SU-DHL-6 (cell line): ENCODE results near the gene CADM1.

Source experiments
- H2AFZ ChIP-seq: fragments of 200-600 bp; sonication (generic); 2 replicates; pipeline ENCODE4 v1.6.1; 2014; ENCODE audit warnings: low read depth, mild to moderate bottlenecking, moderate library complexity, mixed read lengths, antibody characterized with exemption, low read length; ENCODE audit not compliant: severe bottlenecking
- H3F3A ChIP-seq: fragments of 200-600 bp; shearing (Covaris generic); 2 replicates; pipeline ENCODE4 v1.6.0; 2016; ENCODE audit warnings: antibody characterized with exemption, mild to moderate bottlenecking; ENCODE audit not compliant: insufficient read depth
- H3K27ac ChIP-seq: fragments of 200-600 bp; sonication (generic); 2 replicates; pipeline ENCODE4 v1.5.1; 2016; ENCODE audit warnings: low read depth, mild to moderate bottlenecking, low read length, moderate library complexity, mixed read lengths
- H3K27me3 ChIP-seq: fragments of 200-600 bp; sonication (generic), shearing (Covaris generic); 2 replicates; pipeline ENCODE4 v1.6.0; 2014; ENCODE audit warnings: mild to moderate bottlenecking, low read length
- H3K36me3 ChIP-seq: fragments of 200-600 bp; sonication (generic); 2 replicates; pipeline ENCODE4 v1.6.1; 2014; ENCODE audit warnings: mild to moderate bottlenecking, low read length, mixed read lengths
- H3K4me2 ChIP-seq: fragments of 300-600, 200-600 bp; shearing (Covaris generic), sonication (generic); 2 replicates; pipeline ENCODE4 v1.6.0; 2014; ENCODE audit warnings: low read length, low read depth, mild to moderate bottlenecking; ENCODE audit not compliant: poor library complexity, severe bottlenecking
- H3K4me3 ChIP-seq: fragments of 200-600 bp; sonication (generic); 2 replicates; pipeline ENCODE4 v1.5.1; 2014; ENCODE audit warnings: antibody characterized with exemption, low read length, mild to moderate bottlenecking, mixed read lengths; ENCODE audit not compliant: insufficient read depth, poor library complexity, severe bottlenecking
- H3K79me2 ChIP-seq: fragments of 200-600 bp; sonication (generic); 2 replicates; pipeline ENCODE4 v1.6.1; 2014; ENCODE audit warnings: mild to moderate bottlenecking, low read length, moderate library complexity; ENCODE audit not compliant: insufficient read depth
- H3K9ac ChIP-seq: fragments of 200-600 bp; sonication (generic); 2 replicates; pipeline ENCODE4 v1.7.0; 2014; ENCODE audit warnings: mild to moderate bottlenecking, low read length
- H3K9me2 ChIP-seq: fragments of 200-600 bp; sonication (generic); replicated peaks from 2 replicates; pipeline ENCODE4 v1.6.1; 2014; ENCODE audit warnings: low read length; ENCODE audit not compliant: insufficient read depth
- H3K9me3 ChIP-seq: fragments of 200-600 bp; sonication (generic); 2 replicates; pipeline ENCODE4 v1.6.1; 2014; ENCODE audit warnings: low read length, mixed read lengths; ENCODE audit not compliant: insufficient read depth
- H4K20me1 ChIP-seq: fragments of 200-600 bp; sonication (generic); 2 replicates; pipeline ENCODE4 v1.6.1; 2014; ENCODE audit warnings: low read depth, mild to moderate bottlenecking, antibody characterized with exemption, low read length, moderate library complexity, mixed read lengths
- CTCF ChIP-seq: fragments of 200-600 bp; sonication (generic); IDR thresholded peaks from one replicate; pipeline ENCODE4 v1.5.1; 2017; ENCODE audit warnings: antibody characterized with exemption, mild to moderate bottlenecking, low read length, moderate library complexity; ENCODE audit not compliant: insufficient read depth, poor library complexity, severe bottlenecking
- EZH2phosphoT487 ChIP-seq: fragments of 200-600 bp; sonication (generic), shearing (Covaris generic); conservative IDR thresholded peaks from 2 replicates; pipeline ENCODE4 v1.6.1; 2018; ENCODE audit warnings: mild to moderate bottlenecking, antibody characterized with exemption, low read length, moderate library complexity, mixed read lengths

CADM1 gene

DNA sequence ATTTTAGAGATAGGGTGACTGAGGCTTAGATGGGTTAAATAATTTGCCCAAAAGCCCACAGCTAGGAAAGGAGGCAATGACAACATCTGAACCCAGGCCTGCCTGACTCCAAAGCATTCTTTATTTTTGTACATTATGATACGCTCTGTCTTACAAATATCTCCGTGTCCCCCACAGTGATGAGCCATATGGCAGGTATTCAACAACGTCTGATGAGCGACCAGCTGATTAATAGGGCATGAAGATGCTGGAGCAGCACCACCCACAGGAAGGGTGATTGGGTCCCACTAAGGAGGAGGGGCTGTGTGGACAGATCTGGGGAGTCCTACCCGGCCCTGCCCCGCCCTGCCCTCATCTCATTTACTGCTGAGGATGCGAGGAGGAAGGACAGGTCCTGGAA is 380.6 kb downstream of the CADM1 start:
- Histone ChIP-seq H3K9me2 (no peaks in the 10 kb centered on the region), H3K79me2 (no peaks in the 10 kb centered on the region), H3K27me3 (no peaks in the 10 kb centered on the region), H2AFZ (no peak overlapping the region), H4K20me1 (no peaks in the 10 kb centered on the region), H3K4me3 (no peak overlapping the region), H3K36me3 (no peaks in the 10 kb centered on the region), H3F3A (no peaks in the 10 kb centered on the region), H3K9me3 (no peaks in the 10 kb centered on the region), H3K4me2 (no peak overlapping the region), H3K27ac (no peak overlapping the region), H3K9ac (no peak overlapping the region)
- no peak for TF ChIP-seq EZH2phosphoT487
- TF ChIP-seq CTCF, result no peak

- no peaks in the 10 kb centered on the region for H3F3A ChIP-seq
- H3K27ac ChIP-seq, result no peak overlapping the region
- no peak overlapping the region for H2AFZ ChIP-seq
- H4K20me1 ChIP-seq, result no peaks in the 10 kb centered on the region
- H3K4me2 ChIP-seq, result no peak overlapping the region
- no peaks in the 10 kb centered on the region for H3K9me3 ChIP-seq
- TF ChIP-seq CTCF, result no peak
- H3K4me3 ChIP-seq, result no peak overlapping the region
- H3K27me3 ChIP-seq, result no peaks in the 10 kb centered on the region
- H3K36me3 ChIP-seq, result no peaks in the 10 kb centered on the region
- H3K9me2 ChIP-seq, result no peaks in the 10 kb centered on the region
- no peak overlapping the region for H3K9ac ChIP-seq
- no peaks in the 10 kb centered on the region for H3K79me2 ChIP-seq
Measured at GRCh38 chr11:115122274-115122673, 381.9 kb downstream of the CADM1 start.
